ENCODE data around the gene ARPC5L.
"Not testable (repeated sequence)": the region's sequence is repeated elsewhere in the genome, so short reads cannot be mapped to it uniquely, and the experiment has no call there.

GRCh38 chr9:124846467-124846866, 15.5 kb upstream of the ARPC5L start:
- TF ChIP-seq EZH2 (IDR thresholded peaks at IDR 0.05; ENCODE audit: low read depth, unreplicated experiment); REST (IDR thresholded peaks at IDR 0.05; ENCODE audit: unreplicated experiment); CTCF (conservative IDR thresholded peaks at IDR 0.05; ENCODE audit: low read depth in 2 of 2); POLR2AphosphoS5 (IDR thresholded peaks at IDR 0.05; ENCODE audit: low read depth); CREB1 (CRISPR knock-in tag; IDR thresholded peaks at IDR 0.05; ENCODE audit: low read depth); ETS1 (IDR thresholded peaks at IDR 0.05); JUNB (IDR thresholded peaks at IDR 0.05; ENCODE audit: unreplicated experiment); EZH2phosphoT487 (IDR thresholded peaks at IDR 0.05; ENCODE audit: unreplicated experiment); NANOG (IDR thresholded peaks at IDR 0.05; ENCODE audit: borderline replicate concordance); ZNF114 (CRISPR knock-in tag; IDR thresholded peaks at IDR 0.05): not testable (repeated sequence)

Measured in GM23338 (cell line).